ENCODE measurements around the gene CIAPIN1. TPM values are rescaled to one million over a fixed set of nuclear protein-coding genes. Genes with fewer than 3 reads are reported as not detected.

CIAPIN1 gene
- polyA plus RNA-seq, 3 donors: 24.0 to 46.5 (median 42.1) TPM

DNA sequence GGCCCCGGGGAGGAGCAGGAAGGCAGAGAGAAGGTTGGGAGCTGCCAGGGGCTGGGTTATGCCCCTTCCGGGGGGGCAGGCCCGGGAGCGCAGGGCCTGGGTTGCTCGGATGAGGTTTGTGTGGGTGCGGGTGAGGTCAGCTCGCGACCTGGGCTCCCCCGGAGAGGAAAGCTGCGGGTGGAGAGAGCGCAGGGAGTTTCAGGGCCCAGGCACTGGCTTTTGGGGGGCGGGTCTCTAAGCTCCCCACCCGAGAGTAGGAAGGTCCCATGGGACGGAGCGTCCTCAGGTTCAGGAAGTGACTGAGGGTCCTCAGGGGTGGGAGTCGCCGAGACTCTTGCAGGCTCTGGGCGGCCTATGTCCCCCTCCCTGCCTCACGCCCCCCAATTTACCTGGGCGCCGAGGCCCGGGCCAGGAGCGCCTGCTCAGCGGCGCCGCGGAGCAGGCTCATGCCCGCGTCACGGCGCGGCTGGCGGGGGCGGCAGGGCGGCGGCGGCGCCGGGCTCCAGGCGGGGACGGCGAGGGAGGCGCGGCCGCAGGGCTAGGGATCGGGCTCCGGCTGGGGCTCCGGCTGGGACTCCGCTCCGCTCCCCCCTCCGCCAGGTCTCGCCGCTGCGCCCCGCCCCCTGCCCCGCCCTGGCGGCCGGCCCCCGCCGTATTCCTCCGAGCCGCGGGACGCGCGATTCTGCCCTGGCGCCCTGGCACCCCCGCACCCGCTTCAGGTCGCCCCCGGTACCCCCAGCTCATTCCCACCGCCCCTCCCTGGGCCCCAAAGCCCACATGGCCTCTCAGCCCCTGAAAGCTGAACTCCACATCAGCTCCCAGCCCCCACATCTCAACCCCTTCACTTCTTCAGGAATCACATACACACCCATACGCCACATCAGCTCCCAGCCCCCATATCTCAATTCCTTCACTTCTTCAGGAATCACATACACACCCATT lies 39.0 kb upstream of the CIAPIN1 start, which contains the start of gene DOK4:
Gene DOK4 (minus strand): TSS at position 578 of the 942 bp plus-strand sequence. CDS start 6,986 bp downstream, outside the sequence.
- intact Hi-C loops (cut with micrococcal nuclease): no loop called here
- Histone ChIP-seq H3K4me2 (replicated peaks; ENCODE audit: extremely low read depth, low read length, poor library complexity, severe bottlenecking) (peak within 1 kb of the TSS; percentile 78), H3K4me3 (replicated peaks in 1 of 3; ENCODE audit: low read depth in 2 of 3, low read length in 3 of 3) (peak within 1 kb of the TSS; percentile 33 to 71 (median 35)), H3K27me3 (ENCODE audit: control insufficient read depth in 2 of 2, insufficient read depth in 2 of 2, low read length in 2 of 2) (peaks cover 0 to 15% of the 10 kb centered on the region in 2 donors), H3K27ac (ENCODE audit: low read depth in 1 of 2, low read length in 2 of 2) (no peak within 1 kb of the TSS), H3K9me3 (replicated peaks in 1 of 2; ENCODE audit: control insufficient read depth in 1 of 2, insufficient read depth in 1 of 2, low read length in 2 of 2) (no peaks in the 10 kb centered on the region), H4K20me1 (ENCODE audit: insufficient read depth, low read length) (no peaks in the 10 kb centered on the region), H3K36me3 (replicated peaks in 1 of 2; ENCODE audit: control insufficient read depth in 1 of 2, insufficient read depth in 2 of 2, low read length in 2 of 2) (no peaks in the 10 kb centered on the region), H3K9ac (ENCODE audit: insufficient read depth, low read length, poor library complexity, severe bottlenecking) (peak within 1 kb of the TSS; percentile 54), H2AFZ (ENCODE audit: insufficient read depth, low read depth, low read length, poor library complexity, severe bottlenecking) (peak within 1 kb of the TSS; percentile 76), H3K4me1 (ENCODE audit: control insufficient read depth in 1 of 2, insufficient read depth in 2 of 2, low read length in 2 of 2) (peaks cover 8 to 11% of the 10 kb centered on the region in 2 donors), H3K79me2 (ENCODE audit: insufficient read depth, low read length) (no peaks in the 10 kb centered on the region)
- Mint-ChIP-seq H3K27ac (peak within 1 kb of the TSS in 3 of 7 donors; percentile 63 to 81 (median 73)), H3K36me3 (no peaks in the 10 kb centered on the region), H3K4me1 (peaks cover 10% of the 10 kb centered on the region), H3K4me3 (peak within 1 kb of the TSS; percentile 71 to 83), H3K9me3 (peaks cover 0 to 2% (median 0%) of the 10 kb centered on the region in 7 donors), H3K27me3 (ENCODE audit: low read depth in 3 of 3) (peaks cover 14 to 28% (median 18%) of the 10 kb centered on the region in 3 donors)
- DNase-seq: peak; percentile 34 to 38 (median 34)
- TF ChIP-seq, protein P1, sequence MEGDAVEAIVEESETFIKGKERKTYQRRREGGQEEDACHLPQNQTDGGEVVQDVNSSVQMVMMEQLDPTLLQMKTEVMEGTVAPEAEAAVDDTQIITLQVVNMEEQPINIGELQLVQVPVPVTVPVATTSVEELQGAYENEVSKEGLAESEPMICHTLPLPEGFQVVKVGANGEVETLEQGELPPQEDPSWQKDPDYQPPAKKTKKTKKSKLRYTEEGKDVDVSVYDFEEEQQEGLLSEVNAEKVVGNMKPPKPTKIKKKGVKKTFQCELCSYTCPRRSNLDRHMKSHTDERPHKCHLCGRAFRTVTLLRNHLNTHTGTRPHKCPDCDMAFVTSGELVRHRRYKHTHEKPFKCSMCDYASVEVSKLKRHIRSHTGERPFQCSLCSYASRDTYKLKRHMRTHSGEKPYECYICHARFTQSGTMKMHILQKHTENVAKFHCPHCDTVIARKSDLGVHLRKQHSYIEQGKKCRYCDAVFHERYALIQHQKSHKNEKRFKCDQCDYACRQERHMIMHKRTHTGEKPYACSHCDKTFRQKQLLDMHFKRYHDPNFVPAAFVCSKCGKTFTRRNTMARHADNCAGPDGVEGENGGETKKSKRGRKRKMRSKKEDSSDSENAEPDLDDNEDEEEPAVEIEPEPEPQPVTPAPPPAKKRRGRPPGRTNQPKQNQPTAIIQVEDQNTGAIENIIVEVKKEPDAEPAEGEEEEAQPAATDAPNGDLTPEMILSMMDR (IDR thresholded peaks at IDR 0.05): no peak
- 2% methylated on average over 66 of the region's 73 CpGs for WGBS (ENCODE audit: insufficient coverage)

DNA sequence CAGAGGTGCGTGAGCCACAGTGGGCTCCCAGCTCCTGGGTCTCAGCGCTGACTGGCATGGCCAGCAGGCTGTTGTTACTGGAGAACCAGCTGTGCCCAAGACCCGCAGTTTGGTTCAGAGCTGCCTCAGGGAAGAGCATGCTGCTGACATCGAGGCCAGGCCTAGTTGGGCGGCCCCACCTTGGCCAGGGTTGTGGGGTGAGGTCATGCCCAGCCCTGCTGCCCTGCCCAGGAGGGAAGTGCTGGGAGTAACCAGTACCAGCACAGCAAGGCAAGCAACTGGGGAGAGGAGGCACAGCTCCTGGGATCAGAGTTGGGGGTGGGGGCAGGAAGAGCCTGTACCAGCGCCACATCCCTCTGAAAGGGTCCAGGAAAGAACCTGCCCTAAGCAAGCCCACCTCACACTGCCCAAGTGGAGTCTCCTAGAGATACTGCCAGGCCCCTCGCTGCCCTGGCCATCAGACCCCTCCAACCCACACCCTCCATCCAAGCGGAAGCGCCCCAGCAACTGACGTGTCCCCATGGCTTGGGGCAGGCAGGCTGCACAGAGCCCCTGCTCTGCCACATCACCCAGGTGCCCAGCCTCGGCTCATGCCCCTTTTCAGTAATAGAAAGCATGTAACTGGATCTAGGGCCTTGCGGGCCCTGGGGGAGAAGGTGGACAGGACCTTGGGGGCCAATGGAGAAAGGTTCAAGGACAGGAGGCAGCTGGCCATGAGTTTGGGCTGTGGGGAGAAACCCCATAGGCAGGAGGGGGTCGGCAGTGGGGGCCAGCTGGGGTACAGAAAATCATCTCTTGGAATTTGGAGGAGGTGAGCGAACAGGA lies 38.1 kb upstream of the CIAPIN1 start:
- Mint-ChIP-seq H3K4me3 (peak overlapping the region; percentile 71 to 83), H3K36me3 (no peaks in the 10 kb centered on the region), H3K4me1 (peaks cover 10% of the 10 kb centered on the region), H3K9me3 (peaks cover 0 to 2% (median 0%) of the 10 kb centered on the region in 7 donors), H3K27ac (peak overlapping the region in 1 of 7 donors; percentile 81), H3K27me3 (ENCODE audit: low read depth in 3 of 3) (peaks cover 15 to 27% (median 18%) of the 10 kb centered on the region in 3 donors)
- H3K27me3 ChIP-seq (ENCODE audit: control insufficient read depth in 2 of 2, insufficient read depth in 2 of 2, low read length in 2 of 2): peaks cover 0 to 15% of the 10 kb centered on the region in 2 donors
- peak overlapping the region; percentile 78 for H3K4me2 ChIP-seq (replicated peaks; ENCODE audit: extremely low read depth, low read length, poor library complexity, severe bottlenecking)
- TF ChIP-seq, protein P1 (IDR thresholded peaks at IDR 0.05): no peak
- H2AFZ ChIP-seq (ENCODE audit: insufficient read depth, low read depth, low read length, poor library complexity, severe bottlenecking): peak overlapping the region; percentile 76
- H3K4me3 ChIP-seq (replicated peaks in 1 of 3; ENCODE audit: low read depth in 2 of 3, low read length in 3 of 3): peak overlapping the region in 1 of 3 experiments; percentile 71
- no peak for DNase-seq
- no peaks in the 10 kb centered on the region for H4K20me1 ChIP-seq (ENCODE audit: insufficient read depth, low read length)
- H3K9me3 ChIP-seq (replicated peaks in 1 of 2; ENCODE audit: control insufficient read depth in 1 of 2, insufficient read depth in 1 of 2, low read length in 2 of 2): no peaks in the 10 kb centered on the region
- H3K9ac ChIP-seq (ENCODE audit: insufficient read depth, low read length, poor library complexity, severe bottlenecking): peak overlapping the region; percentile 54
- intact Hi-C loops (cut with micrococcal nuclease): no loop called here
- WGBS (ENCODE audit: insufficient coverage): 79% methylated on average over 12 of the region's 14 CpGs
- no peaks in the 10 kb centered on the region for H3K79me2 ChIP-seq (ENCODE audit: insufficient read depth, low read length)
- H3K27ac ChIP-seq (ENCODE audit: low read depth in 1 of 2, low read length in 2 of 2): no peak overlapping the region
- H3K4me1 ChIP-seq (ENCODE audit: control insufficient read depth in 1 of 2, insufficient read depth in 2 of 2, low read length in 2 of 2): peaks cover 8 to 11% of the 10 kb centered on the region in 2 donors
- H3K36me3 ChIP-seq (replicated peaks in 1 of 2; ENCODE audit: control insufficient read depth in 1 of 2, insufficient read depth in 2 of 2, low read length in 2 of 2): no peaks in the 10 kb centered on the region

Data from CD14-positive monocyte (primary cell).